Measurements from ENCODE around the gene CHD3. TPM values are rescaled to one million over a fixed set of nuclear protein-coding genes. Genes with fewer than 3 reads are reported as not detected.

The CHD3 gene
- total and polyA plus RNA-seq, 10 of the 15 experiments (the other 5 are each of a cell fraction or from before 2014, with no cell fraction given) = 1.4 to 86.8 (median 39.1) TPM

DNA sequence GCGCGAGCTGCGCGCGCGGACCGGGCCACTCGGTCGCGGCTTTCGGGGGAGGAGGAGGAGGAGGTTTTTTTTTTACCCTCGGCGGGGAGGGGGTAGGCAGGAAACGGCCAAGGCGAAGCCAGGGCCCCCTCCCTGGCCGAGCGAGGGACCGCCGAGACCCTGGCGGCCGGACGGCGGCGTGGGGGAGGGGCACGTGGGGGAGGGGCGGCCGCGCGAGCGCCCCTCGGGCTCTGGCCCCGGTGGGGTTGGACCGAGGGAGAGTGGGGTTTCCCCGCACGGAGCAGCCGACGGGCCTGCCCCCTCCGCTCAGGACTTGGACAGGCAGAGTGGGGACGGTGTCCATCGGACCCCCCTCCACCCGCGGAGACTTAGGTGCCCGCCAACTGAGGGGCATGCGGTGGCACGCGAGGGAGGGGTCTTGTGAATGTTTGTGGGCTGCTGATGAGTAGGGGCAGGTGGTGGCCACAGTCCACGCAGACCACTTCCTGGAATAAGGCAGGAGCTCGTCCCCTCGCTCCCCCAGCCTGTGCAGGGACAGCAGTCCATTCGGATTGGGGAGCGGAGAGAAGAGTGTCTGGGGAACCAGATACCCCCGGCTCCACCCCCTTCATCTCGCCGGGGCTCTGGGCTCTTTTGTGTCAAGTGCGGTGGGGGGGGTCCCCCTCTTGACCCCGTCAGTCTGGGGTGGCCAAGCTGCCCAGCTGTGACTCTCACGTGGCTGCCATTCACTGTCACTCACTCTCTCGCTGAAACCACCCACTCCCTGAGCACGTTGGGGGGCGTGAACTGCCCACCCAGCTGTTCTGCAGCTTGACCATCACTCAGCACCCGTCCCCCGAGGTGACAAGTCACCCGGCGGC, 3.0 kb upstream of the CHD3 start (continued):
- TF ChIP-seq, protein P1, sequence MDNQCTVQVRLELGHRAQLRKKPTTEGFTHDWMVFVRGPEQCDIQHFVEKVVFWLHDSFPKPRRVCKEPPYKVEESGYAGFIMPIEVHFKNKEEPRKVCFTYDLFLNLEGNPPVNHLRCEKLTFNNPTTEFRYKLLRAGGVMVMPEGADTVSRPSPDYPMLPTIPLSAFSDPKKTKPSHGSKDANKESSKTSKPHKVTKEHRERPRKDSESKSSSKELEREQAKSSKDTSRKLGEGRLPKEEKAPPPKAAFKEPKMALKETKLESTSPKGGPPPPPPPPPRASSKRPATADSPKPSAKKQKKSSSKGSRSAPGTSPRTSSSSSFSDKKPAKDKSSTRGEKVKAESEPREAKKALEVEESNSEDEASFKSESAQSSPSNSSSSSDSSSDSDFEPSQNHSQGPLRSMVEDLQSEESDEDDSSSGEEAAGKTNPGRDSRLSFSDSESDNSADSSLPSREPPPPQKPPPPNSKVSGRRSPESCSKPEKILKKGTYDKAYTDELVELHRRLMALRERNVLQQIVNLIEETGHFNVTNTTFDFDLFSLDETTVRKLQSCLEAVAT (IDR thresholded peaks at IDR 0.05) = peak; percentile 63
- TF ChIP-seq NFYA (IDR thresholded peaks at IDR 0.05; ENCODE audit: borderline replicate concordance, low read depth, low read length) (no peak), SMC3 (IDR thresholded peaks at IDR 0.05; ENCODE audit: borderline replicate concordance, low read length) (no peak), NRF1 (conservative IDR thresholded peaks at IDR 0.05; ENCODE audit: low read depth, low read length) (no peak), KAT2A (conservative IDR thresholded peaks at IDR 0.05; ENCODE audit: control insufficient read depth, low read depth, low read length) (no peak), HDGF (IDR thresholded peaks at IDR 0.05) (no peak), EZH2 (IDR thresholded peaks at IDR 0.05; ENCODE audit: borderline replicate concordance, control insufficient read depth, low read depth, low read length) (no peak), ZSCAN29 (IDR thresholded peaks at IDR 0.05) (0 out of 2 replicates have a peak, but pooled peaks have one; percentile 14), ZNF274 (IDR thresholded peaks at IDR 0.05; ENCODE audit: insufficient read depth, insufficient read length) (no peak), ZNF207 (IDR thresholded peaks at IDR 0.05; ENCODE audit: borderline replicate concordance) (no peak), MXI1 (IDR thresholded peaks at IDR 0.05; ENCODE audit: low read depth, low read length) (peak; percentile 90; the same call in 1 of the 2 replicates), SREBF2 (IDR thresholded peaks at IDR 0.05; ENCODE audit: low read length) (no peak), POLR2A (IDR thresholded peaks at IDR 0.05; ENCODE audit: low read depth, low read length) (peak; percentile 67), CHD2 (IDR thresholded peaks at IDR 0.05; ENCODE audit: borderline replicate concordance, low read depth, low read length) (peak; percentile 63; the same call in 1 of the 2 replicates), TCF12 (IDR thresholded peaks at IDR 0.05; ENCODE audit: low read depth, low read length) (0 out of 2 replicates have a peak, but pooled peaks have one; percentile 10), KLF5 (IDR thresholded peaks at IDR 0.05; ENCODE audit: partially characterized antibody) (no peak), IKZF2 (IDR thresholded peaks at IDR 0.05) (0 out of 4 replicates have a peak, but pooled peaks of 1 of the 2 experiments have one; percentile 13), SMAD1 (IDR thresholded peaks at IDR 0.05; ENCODE audit: low read depth, partially characterized antibody) (no peak), PAX5 (IDR thresholded peaks at IDR 0.05; ENCODE audit: borderline replicate concordance, low read depth, low read length) (0 out of 2 replicates have a peak, but pooled peaks have one; percentile 5), MTA3 (IDR thresholded peaks at IDR 0.05; ENCODE audit: borderline replicate concordance, low read length) (no peak)
- TF ChIP-seq, protein P2, sequence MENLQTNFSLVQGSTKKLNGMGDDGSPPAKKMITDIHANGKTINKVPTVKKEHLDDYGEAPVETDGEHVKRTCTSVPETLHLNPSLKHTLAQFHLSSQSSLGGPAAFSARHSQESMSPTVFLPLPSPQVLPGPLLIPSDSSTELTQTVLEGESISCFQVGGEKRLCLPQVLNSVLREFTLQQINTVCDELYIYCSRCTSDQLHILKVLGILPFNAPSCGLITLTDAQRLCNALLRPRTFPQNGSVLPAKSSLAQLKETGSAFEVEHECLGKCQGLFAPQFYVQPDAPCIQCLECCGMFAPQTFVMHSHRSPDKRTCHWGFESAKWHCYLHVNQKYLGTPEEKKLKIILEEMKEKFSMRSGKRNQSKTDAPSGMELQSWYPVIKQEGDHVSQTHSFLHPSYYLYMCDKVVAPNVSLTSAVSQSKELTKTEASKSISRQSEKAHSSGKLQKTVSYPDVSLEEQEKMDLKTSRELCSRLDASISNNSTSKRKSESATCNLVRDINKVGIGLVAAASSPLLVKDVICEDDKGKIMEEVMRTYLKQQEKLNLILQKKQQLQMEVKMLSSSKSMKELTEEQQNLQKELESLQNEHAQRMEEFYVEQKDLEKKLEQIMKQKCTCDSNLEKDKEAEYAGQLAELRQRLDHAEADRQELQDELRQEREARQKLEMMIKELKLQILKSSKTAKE (IDR thresholded peaks at IDR 0.05; ENCODE audit: low read depth, poor library complexity, severe bottlenecking) = peak; percentile 56
- TF ChIP-seq, protein P3, sequence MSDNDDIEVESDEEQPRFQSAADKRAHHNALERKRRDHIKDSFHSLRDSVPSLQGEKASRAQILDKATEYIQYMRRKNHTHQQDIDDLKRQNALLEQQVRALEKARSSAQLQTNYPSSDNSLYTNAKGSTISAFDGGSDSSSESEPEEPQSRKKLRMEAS (IDR thresholded peaks at IDR 0.05; ENCODE audit: low read depth, low read length) = peak; percentile 53
- TF ChIP-seq, protein P4, sequence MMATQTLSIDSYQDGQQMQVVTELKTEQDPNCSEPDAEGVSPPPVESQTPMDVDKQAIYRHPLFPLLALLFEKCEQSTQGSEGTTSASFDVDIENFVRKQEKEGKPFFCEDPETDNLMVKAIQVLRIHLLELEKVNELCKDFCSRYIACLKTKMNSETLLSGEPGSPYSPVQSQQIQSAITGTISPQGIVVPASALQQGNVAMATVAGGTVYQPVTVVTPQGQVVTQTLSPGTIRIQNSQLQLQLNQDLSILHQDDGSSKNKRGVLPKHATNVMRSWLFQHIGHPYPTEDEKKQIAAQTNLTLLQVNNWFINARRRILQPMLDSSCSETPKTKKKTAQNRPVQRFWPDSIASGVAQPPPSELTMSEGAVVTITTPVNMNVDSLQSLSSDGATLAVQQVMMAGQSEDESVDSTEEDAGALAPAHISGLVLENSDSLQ (IDR thresholded peaks at IDR 0.05) = peak; percentile 96
- TF ChIP-seq, protein P5, sequence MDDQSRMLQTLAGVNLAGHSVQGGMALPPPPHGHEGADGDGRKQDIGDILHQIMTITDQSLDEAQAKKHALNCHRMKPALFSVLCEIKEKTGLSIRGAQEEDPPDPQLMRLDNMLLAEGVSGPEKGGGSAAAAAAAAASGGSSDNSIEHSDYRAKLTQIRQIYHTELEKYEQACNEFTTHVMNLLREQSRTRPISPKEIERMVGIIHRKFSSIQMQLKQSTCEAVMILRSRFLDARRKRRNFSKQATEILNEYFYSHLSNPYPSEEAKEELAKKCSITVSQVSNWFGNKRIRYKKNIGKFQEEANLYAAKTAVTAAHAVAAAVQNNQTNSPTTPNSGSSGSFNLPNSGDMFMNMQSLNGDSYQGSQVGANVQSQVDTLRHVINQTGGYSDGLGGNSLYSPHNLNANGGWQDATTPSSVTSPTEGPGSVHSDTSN (IDR thresholded peaks at IDR 0.05; ENCODE audit: insufficient replicate concordance, low read depth, low read length) = peak; percentile 88

All from GM12878 (cell line).